ENCODE measurements around the gene TAGLN. TPM values are rescaled to one million over a fixed set of nuclear protein-coding genes. Genes with fewer than 3 reads are reported as not detected.

TAGLN gene
- total RNA-seq, 1 donor from 2014 or later: 470 TPM

DNA sequence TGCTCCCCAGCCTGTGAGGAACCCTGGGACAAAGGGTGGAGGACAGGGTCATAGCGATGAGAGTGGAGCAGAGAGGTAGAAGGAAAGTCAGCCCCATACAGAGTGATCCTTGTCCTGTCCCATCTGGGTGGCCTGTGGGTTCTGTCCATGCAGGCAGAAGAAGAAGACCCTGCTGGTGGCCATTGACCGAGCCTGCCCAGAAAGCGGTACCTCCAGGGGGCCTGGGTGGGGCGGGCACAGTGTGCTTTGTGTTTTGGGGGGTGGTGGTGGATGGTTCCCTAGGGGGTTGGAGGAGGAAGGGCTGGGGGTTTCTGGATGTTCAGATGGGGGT, 12.8 kb upstream of the TAGLN start:
- TF ChIP-seq, protein P1, sequence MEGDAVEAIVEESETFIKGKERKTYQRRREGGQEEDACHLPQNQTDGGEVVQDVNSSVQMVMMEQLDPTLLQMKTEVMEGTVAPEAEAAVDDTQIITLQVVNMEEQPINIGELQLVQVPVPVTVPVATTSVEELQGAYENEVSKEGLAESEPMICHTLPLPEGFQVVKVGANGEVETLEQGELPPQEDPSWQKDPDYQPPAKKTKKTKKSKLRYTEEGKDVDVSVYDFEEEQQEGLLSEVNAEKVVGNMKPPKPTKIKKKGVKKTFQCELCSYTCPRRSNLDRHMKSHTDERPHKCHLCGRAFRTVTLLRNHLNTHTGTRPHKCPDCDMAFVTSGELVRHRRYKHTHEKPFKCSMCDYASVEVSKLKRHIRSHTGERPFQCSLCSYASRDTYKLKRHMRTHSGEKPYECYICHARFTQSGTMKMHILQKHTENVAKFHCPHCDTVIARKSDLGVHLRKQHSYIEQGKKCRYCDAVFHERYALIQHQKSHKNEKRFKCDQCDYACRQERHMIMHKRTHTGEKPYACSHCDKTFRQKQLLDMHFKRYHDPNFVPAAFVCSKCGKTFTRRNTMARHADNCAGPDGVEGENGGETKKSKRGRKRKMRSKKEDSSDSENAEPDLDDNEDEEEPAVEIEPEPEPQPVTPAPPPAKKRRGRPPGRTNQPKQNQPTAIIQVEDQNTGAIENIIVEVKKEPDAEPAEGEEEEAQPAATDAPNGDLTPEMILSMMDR (conservative IDR thresholded peaks at IDR 0.05; ENCODE audit: low read depth, low read length): no peak
- DNase-seq (ENCODE audit: low read depth): no peak

DNA sequence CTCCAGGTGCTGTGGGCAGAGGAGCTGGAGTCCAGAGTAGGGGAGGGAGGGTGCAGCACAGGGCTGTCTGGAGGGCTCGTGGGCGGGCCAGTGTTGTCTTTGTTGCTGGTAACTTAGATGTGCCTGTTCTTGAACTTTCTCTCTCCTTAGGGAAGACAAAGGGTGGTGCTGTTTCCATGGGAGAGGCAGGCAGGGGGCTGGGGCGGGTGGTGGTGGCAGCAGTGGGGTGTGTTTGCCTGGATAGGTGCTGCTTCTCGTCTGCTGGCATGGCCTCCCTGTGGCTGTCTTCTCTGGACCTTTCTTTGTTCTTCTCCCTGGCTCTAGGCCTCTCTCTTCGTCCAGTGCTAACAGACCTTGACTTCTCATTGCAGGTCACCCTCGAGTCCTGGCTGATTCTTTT, 12.2 kb upstream of the TAGLN start:
- TF ChIP-seq, protein P1 (conservative IDR thresholded peaks at IDR 0.05; ENCODE audit: low read depth, low read length): no peak
- H3K4me3 ChIP-seq (ENCODE audit: low read depth, low read length): no peak overlapping the region
- DNase-seq (ENCODE audit: low read depth): no peak

More for the DNA sequence above, 12.8 kb upstream of the TAGLN start:
- H3K4me3 ChIP-seq (ENCODE audit: low read depth, low read length): no peak overlapping the region

DNA sequence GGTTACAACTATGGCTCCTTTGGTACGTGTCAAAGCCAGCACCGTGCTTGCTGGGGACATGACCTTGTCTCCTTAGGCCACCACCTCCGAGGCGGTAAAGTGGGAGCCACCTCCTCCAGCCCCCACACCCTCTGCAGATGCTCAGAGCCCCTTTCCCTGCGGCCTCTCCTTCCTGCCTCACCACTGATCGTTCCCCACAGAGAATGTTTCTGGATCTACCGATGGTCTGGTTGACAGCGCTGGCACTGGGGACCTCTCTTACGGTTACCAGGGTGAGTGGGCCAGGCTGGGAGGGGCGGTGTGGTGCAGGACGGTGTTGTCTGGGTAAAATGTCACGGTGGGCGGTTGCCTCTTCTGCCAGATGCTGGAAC, 11.8 kb upstream of the TAGLN start:
- DNase-seq (ENCODE audit: low read depth): no peak
- TF ChIP-seq, protein P1 (conservative IDR thresholded peaks at IDR 0.05; ENCODE audit: low read depth, low read length): no peak
- H3K4me3 ChIP-seq (ENCODE audit: low read depth, low read length): no peak overlapping the region

DNA sequence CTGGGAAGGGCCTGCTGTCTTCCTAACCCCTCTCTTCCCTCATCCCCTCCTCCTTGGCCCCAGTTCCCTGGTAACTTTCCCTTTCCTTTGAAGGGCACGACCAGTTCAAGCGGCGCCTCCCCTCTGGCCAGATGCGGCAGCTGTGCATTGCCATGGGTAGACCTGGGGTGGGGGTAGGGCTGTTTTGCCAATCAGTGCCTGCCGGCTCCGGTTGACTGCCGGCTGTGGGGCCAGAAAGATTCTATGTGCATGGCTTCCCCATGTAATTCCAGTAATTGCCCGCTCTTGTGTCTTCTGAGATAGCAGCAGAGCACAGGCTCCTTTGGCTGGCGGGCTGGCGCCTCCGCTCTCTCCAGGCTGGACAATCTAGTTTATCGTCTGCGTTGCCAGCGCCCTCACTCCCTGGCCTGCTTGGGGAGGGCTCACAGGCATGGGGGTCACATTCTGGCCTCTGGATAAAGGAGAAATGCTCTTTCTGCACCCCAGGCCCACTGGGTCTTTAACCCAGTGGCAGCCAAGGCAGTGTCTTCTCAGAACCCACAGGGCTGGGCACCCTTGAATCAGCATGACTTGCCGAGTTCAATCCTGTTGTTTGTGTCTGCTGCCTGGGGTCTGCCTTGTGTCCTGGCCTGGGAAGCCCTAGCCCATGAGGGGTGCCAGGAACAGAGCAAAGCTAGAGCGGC, 11.2 kb upstream of the TAGLN start:
- TF ChIP-seq, protein P1 (conservative IDR thresholded peaks at IDR 0.05; ENCODE audit: low read depth, low read length): no peak
- no peak overlapping the region for H3K4me3 ChIP-seq (ENCODE audit: low read depth, low read length)
- DNase-seq (ENCODE audit: low read depth): no peak

DNA sequence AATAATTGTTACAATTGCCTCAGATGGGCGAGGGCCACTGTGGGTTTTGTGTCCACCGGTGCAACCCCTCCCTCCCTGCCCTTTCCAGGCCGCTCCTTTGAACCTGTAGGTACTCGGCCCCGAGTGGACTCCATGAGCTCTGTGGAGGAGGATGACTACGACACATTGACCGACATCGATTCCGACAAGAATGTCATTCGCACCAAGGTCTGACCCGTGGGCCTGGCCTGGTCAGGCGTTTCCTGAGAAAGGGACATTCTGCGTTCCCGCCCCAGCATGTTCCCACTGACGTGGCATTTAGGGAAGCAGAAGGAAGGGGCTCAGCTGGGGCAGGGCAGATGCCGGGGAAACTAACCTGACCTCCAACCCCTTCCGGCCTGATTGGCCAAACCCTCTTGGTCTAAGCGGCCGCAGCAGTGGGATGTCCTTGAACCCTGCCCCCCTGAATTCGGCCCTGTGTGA, 10.5 kb upstream of the TAGLN start:
- no peak overlapping the region for H3K4me3 ChIP-seq (ENCODE audit: low read depth, low read length)
- TF ChIP-seq, protein P1 (conservative IDR thresholded peaks at IDR 0.05; ENCODE audit: low read depth, low read length): no peak
- DNase-seq (ENCODE audit: low read depth): no peak

DNA sequence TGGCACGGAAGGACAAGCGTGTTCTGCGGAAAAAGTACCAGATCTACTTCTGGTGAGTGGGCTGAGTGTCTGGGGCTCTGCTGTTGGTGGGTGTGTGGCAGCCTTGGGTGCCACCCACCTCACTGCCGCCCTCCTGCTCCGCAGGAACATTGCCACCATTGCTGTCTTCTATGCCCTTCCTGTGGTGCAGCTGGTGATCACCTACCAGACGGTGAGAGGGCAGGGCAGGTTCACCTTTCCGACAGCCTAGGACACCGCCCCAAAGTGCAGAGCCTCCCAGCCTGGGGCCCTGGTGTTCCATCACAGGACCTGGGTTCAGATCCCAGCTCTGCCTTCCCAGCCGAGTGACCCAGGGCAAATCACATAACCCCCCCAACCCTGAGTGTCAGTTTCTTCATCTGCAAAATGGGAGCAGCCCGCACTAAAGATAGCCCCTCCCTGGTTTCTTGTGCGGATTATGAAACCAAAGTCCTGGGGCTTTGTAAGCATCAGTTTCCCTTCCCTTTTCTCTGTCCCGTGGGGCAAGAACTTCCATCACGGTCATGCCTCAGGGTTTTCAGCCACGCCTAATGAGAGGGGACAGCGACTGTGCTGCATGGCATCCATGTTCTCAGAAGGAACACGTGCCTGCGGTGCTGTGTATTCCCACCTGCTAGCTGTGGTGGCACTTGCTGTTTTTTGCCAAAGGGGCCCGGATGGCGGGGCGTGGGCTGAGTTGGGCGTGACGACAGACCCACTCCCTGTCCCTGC, 9.8 kb upstream of the TAGLN start:
- no peak for DNase-seq (ENCODE audit: low read depth)
- TF ChIP-seq, protein P1 (conservative IDR thresholded peaks at IDR 0.05; ENCODE audit: low read depth, low read length): no peak
- H3K4me3 ChIP-seq (ENCODE audit: low read depth, low read length): no peak overlapping the region

Measured in epithelial cell of proximal tubule (primary cell).